ENCODE data around the gene HSPA1A. TPM values are rescaled to one million over a fixed set of nuclear protein-coding genes. Genes with fewer than 3 reads are reported as not detected.

The HSPA1A gene
- total and polyA plus RNA-seq, 9 of the 15 experiments (the other 6 are each of a cell fraction or from before 2014, with no cell fraction given) = 2.2 to 273 (median 107) TPM

DNA sequence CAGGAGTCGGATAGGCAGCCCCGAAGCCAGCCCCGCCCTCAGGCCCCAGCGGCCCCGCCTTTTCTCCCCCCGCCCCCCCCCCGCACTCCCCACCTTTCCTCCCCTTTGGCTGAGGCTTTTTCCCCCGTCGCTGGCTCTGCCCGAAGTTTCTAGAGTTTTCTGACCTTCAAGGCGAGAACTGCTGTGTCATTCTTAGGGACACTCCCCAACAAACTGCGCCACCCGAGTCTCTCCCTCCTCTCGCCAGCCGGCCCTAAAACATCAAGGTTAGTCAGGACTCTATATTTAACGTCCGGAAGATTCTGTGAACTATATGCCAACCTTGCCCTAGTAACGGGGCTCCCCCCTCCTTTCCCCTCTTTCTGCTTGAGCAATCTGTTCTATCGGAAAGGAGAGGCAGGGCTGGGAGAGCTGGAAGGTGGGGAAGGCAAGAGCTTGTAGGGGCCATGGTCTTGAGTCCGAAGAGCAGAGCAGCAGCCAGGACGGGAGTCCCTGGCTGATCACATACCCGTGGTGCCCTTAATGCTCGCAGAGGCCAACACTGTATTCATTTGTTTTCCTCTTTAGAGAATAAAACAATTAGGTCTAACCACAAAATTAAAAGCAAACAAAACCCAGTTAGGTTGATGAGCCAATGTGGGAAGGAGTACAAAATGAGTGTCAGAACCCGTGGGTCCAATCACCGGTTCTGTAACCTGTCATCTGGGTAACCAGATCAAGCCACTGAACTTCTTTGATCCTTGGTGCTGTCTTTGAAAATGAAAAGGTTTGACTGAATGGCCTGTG, 6.9 kb downstream of the HSPA1A start (continued):
- TF ChIP-seq, protein P1, sequence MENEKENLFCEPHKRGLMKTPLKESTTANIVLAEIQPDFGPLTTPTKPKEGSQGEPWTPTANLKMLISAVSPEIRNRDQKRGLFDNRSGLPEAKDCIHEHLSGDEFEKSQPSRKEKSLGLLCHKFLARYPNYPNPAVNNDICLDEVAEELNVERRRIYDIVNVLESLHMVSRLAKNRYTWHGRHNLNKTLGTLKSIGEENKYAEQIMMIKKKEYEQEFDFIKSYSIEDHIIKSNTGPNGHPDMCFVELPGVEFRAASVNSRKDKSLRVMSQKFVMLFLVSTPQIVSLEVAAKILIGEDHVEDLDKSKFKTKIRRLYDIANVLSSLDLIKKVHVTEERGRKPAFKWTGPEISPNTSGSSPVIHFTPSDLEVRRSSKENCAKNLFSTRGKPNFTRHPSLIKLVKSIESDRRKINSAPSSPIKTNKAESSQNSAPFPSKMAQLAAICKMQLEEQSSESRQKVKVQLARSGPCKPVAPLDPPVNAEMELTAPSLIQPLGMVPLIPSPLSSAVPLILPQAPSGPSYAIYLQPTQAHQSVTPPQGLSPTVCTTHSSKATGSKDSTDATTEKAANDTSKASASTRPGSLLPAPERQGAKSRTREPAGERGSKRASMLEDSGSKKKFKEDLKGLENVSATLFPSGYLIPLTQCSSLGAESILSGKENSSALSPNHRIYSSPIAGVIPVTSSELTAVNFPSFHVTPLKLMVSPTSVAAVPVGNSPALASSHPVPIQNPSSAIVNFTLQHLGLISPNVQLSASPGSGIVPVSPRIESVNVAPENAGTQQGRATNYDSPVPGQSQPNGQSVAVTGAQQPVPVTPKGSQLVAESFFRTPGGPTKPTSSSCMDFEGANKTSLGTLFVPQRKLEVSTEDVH (IDR thresholded peaks at IDR 0.05; ENCODE audit: low read depth, partially characterized antibody) = no peak
- TF ChIP-seq HDAC8 (tag; IDR thresholded peaks at IDR 0.05) = no peak; the same call in 1 of the 2 replicates
- peak; percentile 85 for TF ChIP-seq GTF2A2 (tag; IDR thresholded peaks at IDR 0.05)
- TF ChIP-seq ZZZ3 (IDR thresholded peaks at IDR 0.05) = no peak
- peak; percentile 99 for TF ChIP-seq NFE2 (IDR thresholded peaks at IDR 0.05; ENCODE audit: low read depth)
- TF ChIP-seq ELF4 (CRISPR knock-in tag; IDR thresholded peaks at IDR 0.05) = peak; percentile 88; the same call in 1 of the 2 replicates
- TF ChIP-seq, protein P2, sequence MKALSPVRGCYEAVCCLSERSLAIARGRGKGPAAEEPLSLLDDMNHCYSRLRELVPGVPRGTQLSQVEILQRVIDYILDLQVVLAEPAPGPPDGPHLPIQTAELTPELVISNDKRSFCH (CRISPR knock-in tag; IDR thresholded peaks at IDR 0.05) = no peak
- TF ChIP-seq, protein P2 (tag; IDR thresholded peaks at IDR 0.05) = peak; percentile 72; the same call in 1 of the 2 replicates
- peak; percentile 91 for TF ChIP-seq POLR2B (IDR thresholded peaks at IDR 0.05; ENCODE audit: low read depth, partially characterized antibody)
- peak; percentile 22 to 69; a peak in 3 of 4 replicates for TF ChIP-seq RCOR1 (IDR thresholded peaks at IDR 0.05; ENCODE audit: borderline replicate concordance in 1 of 2, low read depth in 2 of 2, low read length in 2 of 2)
- TF ChIP-seq ZNF354B (CRISPR knock-in tag; IDR thresholded peaks at IDR 0.05) = no peak
- peak; percentile 29 for TF ChIP-seq LCOR (CRISPR knock-in tag; IDR thresholded peaks at IDR 0.05)
